IMR-90 (cell line): ENCODE data around the gene DNAAF3.

Source experiments
- CEBPB ChIP-seq: IDR thresholded peaks from 2 replicates; pipeline ENCODE4 v1.6.1; 2012; ENCODE audit warnings: low read depth, low read length, improper control_type of control experiment
- MAFK ChIP-seq: IDR thresholded peaks from 2 replicates; pipeline ENCODE4 v1.6.1; 2012; ENCODE audit warnings: low read depth, low read length, improper control_type of control experiment
- NFE2L2 ChIP-seq: fragments of 150-350 bp; IDR thresholded peaks from 2 replicates; pipeline ENCODE4 v1.6.1; 2016; ENCODE audit warnings: low read depth, mild to moderate bottlenecking, low read length
- POLR2A ChIP-seq: IDR thresholded peaks from 2 replicates; pipeline ENCODE4 v1.6.1; 2012; ENCODE audit warnings: mild to moderate bottlenecking, low read depth, low read length
- RAD21 ChIP-seq: IDR thresholded peaks from 2 replicates; pipeline ENCODE4 v1.6.1; 2012; ENCODE audit warnings: low read length, improper control_type of control experiment
- RCOR1 ChIP-seq: IDR thresholded peaks from 2 replicates; pipeline ENCODE4 v1.6.1; 2012; ENCODE audit warnings: mild to moderate bottlenecking, low read length, improper control_type of control experiment; ENCODE audit not compliant: insufficient replicate concordance
- SMC3 ChIP-seq: fragments of 150-350 bp; IDR thresholded peaks from 2 replicates; pipeline ENCODE4 v1.6.1; 2016; ENCODE audit warnings: low read depth, mild to moderate bottlenecking, antibody characterized with exemption, low read length, moderate library complexity
- TF ChIP-seq, protein P1 (sequence below): conservative IDR thresholded peaks from 2 replicates; pipeline ENCODE4 v1.5.1; 2012; ENCODE audit warnings: mild to moderate bottlenecking, low read depth, low read length, improper control_type of control experiment
- TF ChIP-seq, protein P2 (sequence below): fragments of 150-350 bp; IDR thresholded peaks from 2 replicates; pipeline ENCODE4 v1.6.1; 2017; ENCODE audit warnings: mild to moderate bottlenecking, antibody characterized with exemption, low read length, low read depth

DNA sequence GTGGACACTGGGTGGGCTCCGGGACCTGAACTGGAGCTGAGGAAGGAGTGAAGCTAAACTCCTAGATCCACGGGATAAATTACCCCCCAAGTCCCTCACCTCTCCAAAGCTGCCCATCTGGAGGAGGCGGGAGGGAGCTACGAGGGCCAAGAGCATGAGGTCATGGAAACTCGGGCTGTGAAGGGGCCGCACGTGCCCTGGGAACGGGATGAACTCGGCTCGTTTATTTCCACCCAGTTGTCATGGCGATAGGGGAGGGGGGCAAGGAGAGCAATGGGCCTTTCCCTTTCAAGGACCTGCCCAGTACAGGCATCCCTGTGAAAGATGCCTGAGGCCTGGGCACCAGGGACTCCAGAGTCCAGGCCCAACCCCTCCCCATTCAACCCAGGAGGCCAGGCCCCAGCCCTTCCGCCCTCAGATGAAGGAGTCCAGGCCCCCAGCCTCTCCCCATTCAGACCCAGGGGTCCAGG lies 52.8 kb downstream of the DNAAF3 start:
- no peak for TF ChIP-seq MAFK
- no peak for TF ChIP-seq CEBPB
- TF ChIP-seq, protein P1, sequence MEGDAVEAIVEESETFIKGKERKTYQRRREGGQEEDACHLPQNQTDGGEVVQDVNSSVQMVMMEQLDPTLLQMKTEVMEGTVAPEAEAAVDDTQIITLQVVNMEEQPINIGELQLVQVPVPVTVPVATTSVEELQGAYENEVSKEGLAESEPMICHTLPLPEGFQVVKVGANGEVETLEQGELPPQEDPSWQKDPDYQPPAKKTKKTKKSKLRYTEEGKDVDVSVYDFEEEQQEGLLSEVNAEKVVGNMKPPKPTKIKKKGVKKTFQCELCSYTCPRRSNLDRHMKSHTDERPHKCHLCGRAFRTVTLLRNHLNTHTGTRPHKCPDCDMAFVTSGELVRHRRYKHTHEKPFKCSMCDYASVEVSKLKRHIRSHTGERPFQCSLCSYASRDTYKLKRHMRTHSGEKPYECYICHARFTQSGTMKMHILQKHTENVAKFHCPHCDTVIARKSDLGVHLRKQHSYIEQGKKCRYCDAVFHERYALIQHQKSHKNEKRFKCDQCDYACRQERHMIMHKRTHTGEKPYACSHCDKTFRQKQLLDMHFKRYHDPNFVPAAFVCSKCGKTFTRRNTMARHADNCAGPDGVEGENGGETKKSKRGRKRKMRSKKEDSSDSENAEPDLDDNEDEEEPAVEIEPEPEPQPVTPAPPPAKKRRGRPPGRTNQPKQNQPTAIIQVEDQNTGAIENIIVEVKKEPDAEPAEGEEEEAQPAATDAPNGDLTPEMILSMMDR = no peak
- TF ChIP-seq, protein P2, sequence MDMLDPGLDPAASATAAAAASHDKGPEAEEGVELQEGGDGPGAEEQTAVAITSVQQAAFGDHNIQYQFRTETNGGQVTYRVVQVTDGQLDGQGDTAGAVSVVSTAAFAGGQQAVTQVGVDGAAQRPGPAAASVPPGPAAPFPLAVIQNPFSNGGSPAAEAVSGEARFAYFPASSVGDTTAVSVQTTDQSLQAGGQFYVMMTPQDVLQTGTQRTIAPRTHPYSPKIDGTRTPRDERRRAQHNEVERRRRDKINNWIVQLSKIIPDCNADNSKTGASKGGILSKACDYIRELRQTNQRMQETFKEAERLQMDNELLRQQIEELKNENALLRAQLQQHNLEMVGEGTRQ = peak; percentile 86
- 0 out of 2 replicates have a peak, but pooled peaks have one; percentile 32 for TF ChIP-seq POLR2A
- TF ChIP-seq RCOR1 = no peak
- no peak for TF ChIP-seq NFE2L2
- TF ChIP-seq RAD21 = no peak
- TF ChIP-seq SMC3 = no peak
